Endothelial cell of umbilical vein (primary cell): ENCODE results near the gene PHLDB2. TPM values are rescaled to one million over a fixed set of nuclear protein-coding genes. Genes with fewer than 3 reads are reported as not detected.

Experiments
- BruUV-seq: library from RNA; stranded (reverse); fragments of 400-500 nt; replicated peaks from 2 replicates; lab custom pipeline; 2021; lab: Mats Ljungman, UMichigan
- CTCF ChIA-PET: fragments of 300-600, 350-600 bp; sonication (Branson Sonifier 250); formaldehyde crosslinking; loops from one replicate; lab custom pipeline; 2021; ENCODE audit warnings: antibody characterized with exemption, inconsistent platforms; lab: Charles Lee
- POLR2A ChIA-PET: fragments of 300-600, 350-600 bp; sonication (Branson Sonifier 250); formaldehyde crosslinking; loops from one replicate; lab custom pipeline; 2021; ENCODE audit warnings: antibody characterized with exemption, inconsistent platforms; lab: Charles Lee
- DNase-seq: peaks from one replicate; pipeline ENCODE4 v3.0.0-alpha.2; 2011; ENCODE audit warnings: low read depth, low spot score
- FAIRE-seq: peaks from 2 replicates; lab custom pipeline; 2011; peaks lifted over from hg19 to GRCh38; lab: Jason Lieb, UNC
- H2AFZ ChIP-seq: 2 replicates; pipeline ENCODE4 v1.6.0; 2012; ENCODE audit warnings: low read depth, low read length, control low read depth, inconsistent platforms
- H3K27ac ChIP-seq: 2 replicates; pipeline ENCODE4 v1.5.1; 2011; ENCODE audit warnings: low read depth, mild to moderate bottlenecking, control low read depth, low read length, moderate library complexity; ENCODE audit not compliant: insufficient read depth
- H3K27me3 ChIP-seq, 2 experiments: 2 replicates each; pipeline versions ENCODE4 v1.6.0 to v1.6.1; 2011; ENCODE audit warnings: low read length in 2 of 2, mixed read lengths in 1 of 2; ENCODE audit not compliant: control insufficient read depth in 2 of 2, insufficient read depth in 2 of 2
- H3K36me3 ChIP-seq, 2 experiments: 2 replicates in 1 of 2; 3 replicates in 1 of 2; pipeline ENCODE4 v1.5.1; 2011; ENCODE audit warnings: low read length in 2 of 2, mild to moderate bottlenecking in 1 of 2, moderate library complexity in 1 of 2; ENCODE audit not compliant: control insufficient read depth in 2 of 2, insufficient read depth in 2 of 2; ENCODE audit errors: extremely low read depth in 1 of 2
- H3K4me1 ChIP-seq: 3 replicates; pipeline ENCODE4 v1.5.1; 2011; ENCODE audit warnings: mild to moderate bottlenecking, low read length; ENCODE audit not compliant: control insufficient read depth, insufficient read depth; ENCODE audit errors: extremely low read depth
- H3K4me2 ChIP-seq: 2 replicates; pipeline ENCODE4 v1.6.1; 2011; ENCODE audit warnings: low read length, control low read depth, mixed read lengths; ENCODE audit not compliant: insufficient read depth
- H3K4me3 ChIP-seq, 3 experiments: fragments of 200-600 bp in 1 of 3; sonication (generic), shearing (Covaris generic) in 1 of 3; replicated peaks in 1 of 3; 2 replicates each; pipeline ENCODE4 v1.5.1; 2011 to 2016; ENCODE audit warnings: control low read depth in 3 of 3, low read length in 3 of 3, mild to moderate bottlenecking in 2 of 3, inconsistent platforms in 1 of 3, low read depth in 1 of 3, moderate library complexity in 1 of 3; ENCODE audit not compliant: insufficient read depth in 1 of 3
- H3K79me2 ChIP-seq: 2 replicates; pipeline ENCODE4 v1.6.0; 2012; ENCODE audit warnings: low read length, inconsistent platforms; ENCODE audit not compliant: control insufficient read depth, insufficient read depth
- H3K9ac ChIP-seq: replicated peaks from 2 replicates; pipeline ENCODE3; 2011; ENCODE audit warnings: low read length, control low read depth; ENCODE audit not compliant: insufficient read depth; ENCODE audit errors: extremely low read depth
- H3K9me1 ChIP-seq: replicated peaks from 3 replicates; pipeline ENCODE4 v1.6.0; 2011; ENCODE audit warnings: mild to moderate bottlenecking, low read length; ENCODE audit not compliant: control insufficient read depth, insufficient read depth; ENCODE audit errors: extremely low read depth
- H3K9me3 ChIP-seq: replicated peaks from 2 replicates; pipeline ENCODE4 v1.5.1; 2012; ENCODE audit warnings: low read length, inconsistent platforms; ENCODE audit not compliant: control insufficient read depth, insufficient read depth
- H4K20me1 ChIP-seq: replicated peaks from 2 replicates; pipeline ENCODE3; 2011; ENCODE audit warnings: mild to moderate bottlenecking, low read length; ENCODE audit not compliant: control insufficient read depth, insufficient read depth; ENCODE audit errors: extremely low read depth
- CTCF ChIP-seq, 2 donors: IDR thresholded peaks; 1 replicate in 1 of 2; 2 replicates in 1 of 2; pipeline ENCODE4 v1.5.1; 2011; ENCODE audit warnings: low read length in 2 of 2, mild to moderate bottlenecking in 2 of 2, moderate library complexity in 2 of 2, control low read depth in 1 of 2, inconsistent platforms in 1 of 2, low read depth in 1 of 2; ENCODE audit not compliant: insufficient read depth in 1 of 2; ENCODE audit errors: extremely low read depth in 1 of 2
- EZH2 ChIP-seq: IDR thresholded peaks from 2 replicates; pipeline ENCODE4 v1.6.1; 2012; ENCODE audit warnings: borderline replicate concordance, low read depth, mild to moderate bottlenecking, moderate library complexity, low read length, inconsistent platforms; ENCODE audit not compliant: severe bottlenecking
- FOS ChIP-seq: IDR thresholded peaks from 2 replicates; pipeline ENCODE4 v1.6.1; 2011; ENCODE audit warnings: mild to moderate bottlenecking, low read length, moderate library complexity, borderline replicate concordance; ENCODE audit not compliant: insufficient read depth
- GATA2 ChIP-seq: IDR thresholded peaks from 2 replicates; pipeline ENCODE4 v1.7.0; 2011; ENCODE audit warnings: low read depth, mild to moderate bottlenecking, moderate library complexity, mixed read lengths, low read length; ENCODE audit not compliant: insufficient read length, insufficient read depth
- JUN ChIP-seq: IDR thresholded peaks from 2 replicates; pipeline ENCODE4 v1.6.1; 2011; ENCODE audit warnings: borderline replicate concordance, low read depth; ENCODE audit not compliant: insufficient read length, insufficient read depth
- MYC ChIP-seq: IDR thresholded peaks from one replicate; pipeline ENCODE4 v1.6.1; 2011; ENCODE audit warnings: mild to moderate bottlenecking, low read depth, low read length
- POLR2A ChIP-seq: IDR thresholded peaks from 2 replicates; pipeline ENCODE4 v1.6.1; 2012; ENCODE audit warnings: low read depth, mild to moderate bottlenecking, control low read depth, low read length
- POLR2AphosphoS5 ChIP-seq: IDR thresholded peaks from 2 replicates; pipeline ENCODE4 v1.6.1; 2012; ENCODE audit warnings: low read depth, mild to moderate bottlenecking, control low read depth, low read length, moderate library complexity; ENCODE audit not compliant: insufficient read depth
- dilution Hi-C: fragments of 300-500 bp; cut with MboI; formaldehyde crosslinking; loops from one replicate; pipeline ENCODE4 v1.15.0; 2019; ENCODE audit warnings: low sequenced_read_pairs; ENCODE audit not compliant: extremely low pct_ligation_motif_present
- intact Hi-C: fragments of 100-400 bp; cut with micrococcal nuclease; formaldehyde crosslinking; loops from one replicate; pipeline ENCODE4 v1.10.0; 2022
- polyA plus RNA-seq, 4 experiments: library from polyadenylated mRNA; depleted of rRNA in 3 of 4; stranded (reverse) in 3 of 4; unstranded in 1 of 4; fragments of >200 nt; gene quantifications; 2 replicates each; pipeline versions ENCODE4 v1.2.1 to v1.2.3, GENCODE V29; 2011 to 2012; ENCODE audit warnings: missing spikeins in 1 of 4
- total RNA-seq: library from RNA; stranded (reverse); gene quantifications from 2 replicates; pipeline ENCODE4 v1.2.3, GENCODE V29; 2021

The PHLDB2 gene
- total and polyA plus RNA-seq, 2 donors (not counting 3 experiments of a cell fraction or from before 2014, with no cell fraction given) = 22.4 to 104 TPM

DNA sequence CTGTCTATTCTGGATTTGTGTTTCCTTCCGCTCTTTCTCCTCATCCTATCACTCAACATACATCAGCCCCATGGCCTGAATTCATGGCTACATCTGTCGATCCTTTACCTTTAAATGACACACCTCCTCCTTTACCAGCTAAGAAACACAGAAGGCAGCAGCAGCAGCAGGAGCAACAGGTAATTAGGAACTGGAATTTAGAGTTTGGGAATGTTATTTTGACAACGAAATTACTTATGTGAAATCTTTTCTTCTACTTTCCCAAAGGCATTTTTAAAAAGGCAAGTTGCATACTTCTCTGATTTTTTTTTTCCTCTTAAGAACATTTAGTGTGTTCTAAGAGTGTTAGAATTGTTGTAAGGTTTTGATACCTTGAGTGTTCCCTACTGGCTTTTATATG, 90.6 kb downstream of the PHLDB2 start:
- Histone ChIP-seq H3K27me3 (no peaks in the 10 kb centered on the region), H3K9ac (no peak overlapping the region), H2AFZ (no peak overlapping the region), H3K9me1 (no peaks in the 10 kb centered on the region), H3K27ac (no peak overlapping the region), H4K20me1 (no peaks in the 10 kb centered on the region), H3K79me2 (no peaks in the 10 kb centered on the region), H3K4me2 (no peak overlapping the region), H3K36me3 (peaks cover 10 to 15% of the 10 kb centered on the region in 2 experiments), H3K4me3 (no peak overlapping the region), H3K4me1 (peaks cover 18% of the 10 kb centered on the region), H3K9me3 (no peaks in the 10 kb centered on the region)
- TF ChIP-seq POLR2AphosphoS5 (no peak), FOS (no peak), GATA2 (no peak), JUN (no peak), MYC (no peak), EZH2 (no peak), CTCF (IDR thresholded peaks at IDR 0.05; ENCODE audit: extremely low read depth in 1 of 2, insufficient read depth in 1 of 2, low read depth in 1 of 2, low read length in 2 of 2) (no peak), POLR2A (no peak)
- CTCF ChIA-PET = no interaction called here
- DNase-seq (no peak), FAIRE-seq (no peak)
- POLR2A ChIA-PET = no interaction called here
- no TSS peak for BruUV-seq
- intact Hi-C loops (no loop called here), dilution Hi-C loops (no loop called here)
